Measurements from ENCODE around the gene AARS2.
A peak's percentile ranks its signal among the peaks of the same experiment; 100 is the strongest.
"Not testable (repeated sequence)": the region's sequence is repeated elsewhere in the genome, so short reads cannot be mapped to it uniquely, and the experiment has no call there.

AARS2 gene

DNA sequence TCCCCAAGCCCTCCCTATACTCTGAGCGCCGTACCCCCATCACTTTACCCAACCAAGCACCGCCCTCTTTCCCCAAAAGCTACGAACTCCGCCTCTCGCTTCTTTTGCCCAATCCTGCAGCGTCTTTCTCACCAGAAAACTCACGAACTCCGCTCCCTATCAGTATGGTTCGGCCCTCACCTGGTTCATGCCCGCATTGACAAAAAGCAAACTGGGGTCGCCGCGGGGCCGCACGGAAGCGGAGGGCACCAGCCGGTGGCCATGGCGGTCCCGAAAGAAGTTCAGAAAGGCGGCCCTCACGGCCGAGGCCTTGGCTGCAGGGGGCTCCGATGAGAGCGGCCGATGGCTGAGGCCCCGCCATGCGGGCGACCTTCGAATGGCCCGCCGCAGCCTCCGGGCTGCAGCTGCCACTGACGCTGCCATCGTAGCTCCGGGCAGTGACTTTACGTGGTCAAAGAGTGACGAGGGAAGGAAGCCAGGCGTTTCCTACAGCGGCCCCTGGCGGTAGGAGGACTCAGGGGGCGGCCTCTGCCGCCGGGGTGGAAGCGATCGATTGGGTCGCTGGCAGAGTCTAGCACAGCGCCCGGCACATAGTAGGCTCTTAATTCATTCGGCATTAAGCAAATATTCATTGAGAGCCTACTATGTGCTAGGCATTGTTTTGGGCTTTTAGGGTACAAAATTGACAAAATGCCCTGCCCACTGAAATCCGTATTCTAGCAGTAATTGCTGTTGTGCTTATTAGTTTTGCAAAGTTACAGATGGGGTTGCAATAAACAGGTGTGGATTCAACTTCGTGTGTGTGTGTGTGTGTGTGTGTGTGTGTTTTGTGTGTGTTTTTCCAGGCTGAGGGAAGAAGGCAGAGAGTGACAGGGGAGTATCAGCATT is at the start of gene AARS2:
Gene AARS2, minus strand, starts transcription at position 447 of the 888 bp plus-strand sequence. Its CDS starts 24 bp downstream, at position 423.
- DNase-seq: peak; percentile 83

GRCh38 chr6:44361947-44362346 is 48.8 kb upstream of the AARS2 start:
- DNase-seq: no peak

- DNase-seq: no peak
Observed at GRCh38 chr6:44359973-44360372, 46.8 kb upstream of the AARS2 start.

- no peak for DNase-seq
Observed at GRCh38 chr6:44356487-44356886, 43.3 kb upstream of the AARS2 start.

DNA sequence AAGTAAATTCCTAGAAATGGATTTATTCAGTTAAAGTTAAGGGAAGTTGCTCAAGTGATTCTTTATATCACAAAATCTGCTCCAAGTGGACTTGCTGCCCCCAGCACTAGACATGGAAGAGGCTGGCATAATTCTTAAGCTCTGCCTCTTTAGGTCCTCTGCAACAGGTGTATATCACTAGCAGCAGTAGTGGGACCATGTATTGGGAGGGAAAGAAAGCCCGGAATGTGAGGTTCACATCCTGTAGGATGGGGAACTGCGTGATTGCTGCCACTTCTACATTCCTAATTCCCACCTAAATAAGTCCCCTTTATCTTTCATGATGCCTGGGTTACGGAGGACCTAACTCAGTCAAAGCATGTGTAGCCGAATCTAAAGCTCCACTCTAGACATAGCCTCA is 42.5 kb upstream of the AARS2 start:
- DNase-seq: no peak

- DNase-seq: no peak
Observed at GRCh38 chr6:44353336-44353735, 40.2 kb upstream of the AARS2 start.

- DNase-seq: no peak
Observed at GRCh38 chr6:44352259-44352658, 39.1 kb upstream of the AARS2 start.

DNA sequence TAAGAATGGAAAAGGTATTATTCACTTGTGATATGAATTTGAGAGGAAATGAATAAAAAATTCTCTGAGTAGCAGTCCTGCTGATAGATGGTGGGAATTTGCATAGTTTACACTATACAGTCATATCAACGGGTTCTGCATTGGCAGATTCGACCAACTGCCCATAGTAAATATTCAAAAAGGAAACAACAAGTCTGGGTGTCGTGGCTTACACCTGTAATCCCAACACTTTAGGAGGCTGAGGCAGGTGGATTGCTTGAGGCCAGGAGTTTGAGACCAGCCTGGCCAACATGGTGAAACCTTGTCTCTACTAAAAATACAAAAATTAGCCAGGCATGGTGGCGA is 37.5 kb upstream of the AARS2 start:
- not testable (repeated sequence) for DNase-seq

DNA sequence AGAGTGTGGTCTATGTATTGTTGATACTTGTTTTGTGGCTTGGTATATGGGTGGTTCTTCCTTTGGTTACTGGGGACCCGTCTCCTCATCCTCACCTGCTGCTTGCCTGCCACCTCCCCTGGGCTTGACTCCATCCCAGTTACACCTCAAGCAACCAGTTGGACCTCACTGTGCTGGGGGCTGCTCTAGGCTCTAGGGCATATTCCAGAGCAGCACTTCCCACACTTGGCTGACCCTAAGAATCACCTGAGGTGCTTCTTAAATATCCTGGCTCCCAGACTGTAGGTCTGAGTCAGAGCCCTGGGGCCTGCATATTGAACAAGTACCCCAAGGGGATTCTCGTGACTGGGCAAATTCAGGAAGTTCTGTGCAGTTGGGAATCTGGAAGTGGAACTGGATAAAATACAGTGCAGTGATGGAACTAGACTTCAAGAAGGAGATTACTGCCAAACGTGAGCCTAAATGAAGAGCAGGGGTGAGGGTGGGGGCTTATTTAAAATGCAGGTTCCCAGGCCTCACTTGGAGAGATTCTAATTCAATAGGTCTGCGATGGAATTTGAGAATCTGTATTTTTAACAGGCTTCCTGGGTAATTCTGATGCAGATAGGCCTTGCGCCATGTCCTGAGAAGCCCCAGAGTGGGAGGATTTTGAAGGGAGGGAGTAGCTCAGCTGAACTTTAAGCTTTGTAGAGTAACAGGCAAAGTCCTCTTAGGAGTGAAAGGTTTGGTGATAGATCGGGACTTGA is 36.9 kb upstream of the AARS2 start:
- DNase-seq: no peak

DNA sequence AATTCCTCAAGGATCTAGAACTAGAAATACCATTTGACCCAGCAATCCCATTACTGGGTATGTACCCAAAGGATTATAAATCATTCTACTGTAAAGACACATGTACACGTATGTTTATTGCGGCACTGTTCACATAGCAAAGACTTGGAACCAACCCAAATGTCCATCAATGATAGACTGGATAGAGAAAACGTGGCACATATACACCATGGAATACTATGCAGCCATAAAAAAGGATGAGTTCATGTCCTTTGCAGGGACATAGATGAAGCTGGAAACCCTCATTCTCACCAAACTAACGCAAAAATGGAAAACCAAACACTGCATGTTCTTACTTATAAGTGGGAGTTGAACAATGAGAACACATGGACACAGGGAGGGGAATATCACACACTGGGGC is 33.7 kb upstream of the AARS2 start:
- DNase-seq: not testable (repeated sequence)

DNA sequence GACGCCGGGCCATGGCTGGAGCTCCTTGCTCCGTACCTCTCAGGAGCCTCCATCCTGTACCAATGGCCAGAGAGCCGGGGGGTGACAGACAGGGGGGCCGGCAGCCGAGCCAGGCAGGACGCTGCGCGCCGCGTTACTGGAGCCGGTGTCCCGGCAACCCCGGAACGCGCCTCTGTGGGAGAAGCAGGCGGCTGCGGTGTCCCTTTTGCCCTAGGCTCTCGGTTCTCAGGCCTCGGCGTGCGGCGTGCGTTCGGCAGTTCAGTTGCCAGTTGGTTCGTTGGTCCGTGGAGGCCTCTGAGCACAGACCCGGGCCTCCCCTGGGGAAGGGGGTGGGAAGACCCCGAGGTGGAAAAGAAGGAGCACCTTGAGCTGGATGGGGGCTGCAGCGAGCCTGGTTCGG is 29.3 kb upstream of the AARS2 start, which contains the start of gene SPATS1:
Gene SPATS1, plus strand, starts transcription at position 162 of the 400 bp plus-strand sequence. CDS start 446 bp downstream, outside the sequence.
- DNase-seq: no peak

GRCh38 chr6:44342052-44342451 is 28.9 kb upstream of the AARS2 start:
- DNase-seq: no peak

GRCh38 chr6:44341095-44341890 is 28.1 kb upstream of the AARS2 start:
- no peak for DNase-seq

GRCh38 chr6:44339763-44340625 is 26.8 kb upstream of the AARS2 start:
- no peak for DNase-seq

DNA sequence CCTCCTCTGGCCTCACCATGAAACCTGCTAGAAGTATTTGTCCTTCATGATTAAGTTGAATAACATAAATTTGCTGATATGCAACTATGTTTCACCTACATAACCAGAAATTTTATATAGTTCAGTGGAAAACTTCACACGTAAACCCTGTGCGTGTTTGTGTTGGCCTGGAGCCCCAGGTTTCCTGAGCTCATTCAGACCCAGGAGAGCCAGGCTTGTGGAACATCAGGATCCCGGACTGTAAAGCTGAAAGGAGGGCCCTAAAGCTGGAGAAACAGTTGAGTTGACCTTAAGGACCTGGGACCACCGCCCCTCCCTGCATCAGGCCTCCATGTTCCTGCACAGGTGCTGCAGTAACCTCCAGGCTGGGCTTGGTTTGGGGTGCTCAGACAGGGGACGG is 26.2 kb upstream of the AARS2 start:
- no peak for DNase-seq

- peak; percentile 36 for DNase-seq
Observed at GRCh38 chr6:44338228-44339122, 25.3 kb upstream of the AARS2 start.

DNA sequence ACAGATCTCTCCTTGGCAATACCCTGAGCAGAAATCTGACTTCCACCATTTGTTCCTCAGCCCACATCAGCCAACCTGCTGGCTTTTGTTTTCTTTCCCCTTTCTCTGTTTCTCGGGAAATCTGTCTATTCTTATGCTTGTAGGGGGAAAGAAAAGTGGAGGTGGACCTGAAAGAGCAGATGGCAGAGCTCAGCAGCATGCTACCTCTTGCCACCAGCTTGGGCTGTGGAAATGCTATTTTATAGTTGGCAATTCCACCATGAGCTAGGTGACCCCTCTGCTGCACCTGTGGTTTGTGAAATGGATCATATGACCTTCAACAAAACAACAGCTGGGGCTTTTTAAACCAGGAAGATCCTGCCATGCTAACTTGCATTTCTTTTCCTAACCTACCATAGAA is 22.5 kb upstream of the AARS2 start:
- no peak for DNase-seq

DNA sequence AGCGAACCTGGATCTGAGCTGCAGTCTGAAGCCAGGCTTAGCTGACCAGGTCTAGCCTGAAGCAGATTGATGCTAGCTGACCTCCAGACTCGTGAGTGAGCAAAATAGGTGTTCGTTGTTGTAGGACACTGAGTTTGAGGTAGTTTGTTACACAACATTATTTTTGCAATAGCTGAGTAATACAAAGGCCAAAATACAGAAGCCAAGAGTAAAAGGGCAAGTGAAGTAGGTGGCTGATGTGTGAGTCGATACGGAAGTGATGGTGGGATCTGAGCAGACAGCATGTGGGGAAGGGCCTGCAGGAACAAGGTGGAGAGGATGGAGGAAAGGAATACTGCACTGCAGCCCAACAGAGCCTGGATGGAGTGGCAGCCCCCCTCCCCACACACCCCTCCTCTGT is 20.8 kb upstream of the AARS2 start:
- DNase-seq: no peak

- DNase-seq: no peak
Observed at GRCh38 chr6:44333273-44333919, 20.2 kb upstream of the AARS2 start.

DNA sequence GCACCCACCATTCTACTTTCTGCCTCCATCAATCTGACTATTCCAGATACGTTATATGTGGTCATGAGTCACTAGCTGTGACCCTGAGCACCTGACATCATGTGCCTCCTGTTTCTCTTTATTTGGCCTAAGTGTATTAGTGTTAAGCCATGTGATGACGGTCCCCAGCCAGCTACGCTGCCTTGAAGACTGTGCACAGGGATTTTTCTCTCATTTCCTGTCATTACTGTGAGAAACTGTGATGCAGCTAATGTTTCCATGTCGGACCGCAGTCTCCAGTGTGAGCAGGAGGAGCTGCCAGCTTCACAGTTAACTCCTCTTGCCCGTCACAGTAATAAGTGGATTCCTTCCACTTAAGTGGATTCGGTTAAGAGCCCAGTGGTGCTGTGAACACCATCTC is 19.4 kb upstream of the AARS2 start:
- DNase-seq: no peak

- DNase-seq: no peak
Observed at GRCh38 chr6:44329858-44330257, 16.7 kb upstream of the AARS2 start.

All from GDM1 (cell line).